HG03066 (cell line): ENCODE data around the gene CHCHD3.

Experiments used
- ATAC-seq: cut with Tn5 transposase; IDR thresholded peaks from one replicate; pipeline ENCODE4 v1.9.1; 2021; ENCODE audit warnings: low read depth; ENCODE audit not compliant: unreplicated experiment

The CHCHD3 gene

GRCh38 chr7:132871419-132871818, 210.5 kb downstream of the CHCHD3 start:
- peak; percentile 67 for ATAC-seq

DNA sequence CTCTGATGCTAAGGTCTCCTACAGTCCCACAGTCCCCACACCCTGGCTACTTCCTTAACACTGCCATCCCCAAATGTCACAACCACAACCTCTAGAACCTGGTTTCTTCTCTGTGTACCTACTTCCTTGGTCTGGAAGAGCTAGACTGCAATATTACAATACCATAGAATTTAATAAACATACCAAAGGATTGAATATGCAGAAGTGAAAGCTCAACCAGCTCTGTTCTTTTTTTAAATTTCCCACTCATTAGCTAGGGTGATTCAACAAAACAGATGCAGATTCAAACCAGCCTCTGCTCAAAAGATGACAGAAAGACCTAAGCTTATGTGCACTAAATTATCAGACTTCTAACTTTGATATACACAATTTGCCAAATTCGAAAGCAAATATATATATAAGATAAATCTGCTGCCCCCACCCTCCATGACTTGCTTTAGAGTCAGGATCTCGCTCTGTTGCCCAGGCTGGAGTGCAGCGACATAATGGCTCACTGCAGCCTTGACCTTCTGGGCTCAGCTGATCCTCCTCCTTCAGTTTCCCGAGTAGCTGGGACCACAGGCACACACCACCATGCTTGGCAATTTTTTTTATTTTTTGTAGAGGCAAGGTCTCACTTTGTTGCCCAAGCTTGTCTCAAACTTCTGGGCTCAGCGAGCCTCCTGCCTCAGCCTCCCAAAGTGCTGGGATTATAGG, 212.6 kb downstream of the CHCHD3 start:
- no peak for ATAC-seq

DNA sequence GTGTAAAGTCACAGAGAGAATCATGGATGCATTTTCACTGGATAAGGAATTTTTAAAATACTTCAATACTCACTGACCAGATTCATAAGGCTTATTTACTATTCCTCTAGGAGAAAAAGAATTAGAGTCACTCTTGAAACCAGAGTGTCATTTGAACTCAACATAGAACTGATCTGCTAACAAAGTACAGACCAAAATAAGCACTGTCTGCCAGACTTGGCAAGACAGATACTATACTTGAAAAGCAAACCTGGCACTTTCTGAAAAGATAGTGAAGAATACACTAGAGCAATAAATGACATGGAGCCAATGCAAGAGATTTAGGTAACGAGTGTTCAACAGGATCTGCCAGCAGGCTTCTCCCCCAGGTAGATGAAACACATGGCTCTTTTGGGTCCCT, 215.3 kb downstream of the CHCHD3 start:
- no peak for ATAC-seq

GRCh38 chr7:132866144-132866531, 215.8 kb downstream of the CHCHD3 start:
- no peak for ATAC-seq

- no peak for ATAC-seq
These were observed 216.3 kb downstream of the CHCHD3 start for GRCh38 chr7:132865366-132866143.

DNA sequence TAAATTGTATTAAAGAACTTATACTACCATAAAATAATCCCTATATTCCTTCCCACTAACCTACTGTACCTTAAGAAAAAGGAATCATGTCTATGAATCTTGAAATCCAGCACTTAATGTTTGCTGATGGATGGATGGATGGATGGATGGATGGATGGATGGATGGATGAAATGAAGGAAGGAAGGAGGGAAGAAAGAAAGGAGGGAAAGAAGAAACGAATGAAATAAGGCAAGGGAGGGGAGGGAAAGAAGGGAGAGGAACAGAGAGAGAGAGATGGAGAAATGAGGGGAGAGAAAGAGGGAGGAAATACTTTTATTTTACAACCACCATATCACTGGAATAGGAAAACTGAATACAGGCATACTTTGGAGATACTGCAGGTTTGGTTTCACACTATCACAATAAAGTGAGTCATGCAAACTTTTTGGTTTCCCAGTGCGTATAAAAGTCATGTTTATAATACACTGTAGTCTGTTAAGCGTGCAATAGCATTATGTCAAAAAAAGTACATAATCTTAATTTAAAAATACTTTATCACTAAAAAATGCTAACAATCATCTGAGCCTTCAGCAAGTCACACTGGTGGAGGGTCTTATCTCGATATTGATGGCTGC, 219.8 kb downstream of the CHCHD3 start:
- ATAC-seq = no peak

- ATAC-seq = no peak
These were observed 220.5 kb downstream of the CHCHD3 start for GRCh38 chr7:132861424-132861823.

DNA sequence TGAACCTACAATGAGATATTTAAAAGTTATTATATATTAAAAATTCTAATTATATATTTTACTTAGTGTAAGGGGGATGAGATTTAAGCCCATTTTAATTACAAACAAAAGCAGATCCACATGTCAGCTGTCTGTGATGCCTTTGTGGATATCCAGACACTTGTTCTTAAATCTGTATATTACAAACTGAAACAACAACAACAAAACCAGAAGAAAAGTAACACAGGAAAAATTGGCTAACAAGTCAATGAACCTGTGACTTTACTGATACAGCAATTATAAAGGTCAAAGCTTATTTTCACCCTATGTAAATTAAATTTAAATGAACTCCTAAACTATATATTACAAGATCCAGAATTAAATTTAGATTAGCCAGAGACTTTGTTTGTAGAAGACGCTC, 222.7 kb downstream of the CHCHD3 start:
- ATAC-seq = no peak

DNA sequence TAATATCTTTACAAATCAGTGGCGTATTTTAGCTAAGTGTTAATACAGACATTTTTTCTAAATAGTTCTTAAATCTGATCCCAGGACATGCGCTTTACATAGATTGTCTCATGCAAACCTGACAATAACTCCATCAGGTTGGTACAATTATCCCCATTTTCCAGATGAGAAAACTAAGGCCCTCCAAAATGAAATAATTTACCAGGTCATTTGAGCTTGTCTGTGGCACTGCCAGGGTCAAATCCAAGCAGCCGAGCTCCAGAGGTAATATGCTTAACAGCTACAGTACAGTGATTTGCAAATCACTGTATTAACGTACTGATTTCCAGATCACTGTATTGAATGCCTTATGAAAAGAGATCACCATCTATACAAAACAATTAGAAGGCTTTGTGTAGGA, 223.1 kb downstream of the CHCHD3 start:
- no peak for ATAC-seq

GRCh38 chr7:132858251-132858650, 223.6 kb downstream of the CHCHD3 start:
- ATAC-seq = no peak

DNA sequence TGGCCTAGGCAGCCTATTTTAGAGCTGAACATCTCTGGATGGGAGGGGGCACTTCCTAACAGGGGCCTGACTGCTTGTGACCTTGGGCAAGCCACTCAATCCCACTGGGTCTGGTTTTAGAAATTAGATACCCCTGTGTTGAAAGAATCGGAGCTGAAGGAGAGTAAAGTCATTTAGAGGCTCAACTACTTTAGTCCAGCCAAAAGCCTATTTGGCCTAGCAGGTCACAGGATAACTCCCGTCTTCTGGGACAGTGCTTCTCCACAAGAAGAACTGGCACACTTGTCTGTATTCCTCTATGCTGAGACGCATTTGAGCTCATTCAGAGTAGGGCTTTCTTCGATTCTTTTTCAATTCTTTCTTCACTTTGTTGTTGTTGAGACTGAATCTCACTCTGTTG, 224.2 kb downstream of the CHCHD3 start:
- no peak for ATAC-seq

DNA sequence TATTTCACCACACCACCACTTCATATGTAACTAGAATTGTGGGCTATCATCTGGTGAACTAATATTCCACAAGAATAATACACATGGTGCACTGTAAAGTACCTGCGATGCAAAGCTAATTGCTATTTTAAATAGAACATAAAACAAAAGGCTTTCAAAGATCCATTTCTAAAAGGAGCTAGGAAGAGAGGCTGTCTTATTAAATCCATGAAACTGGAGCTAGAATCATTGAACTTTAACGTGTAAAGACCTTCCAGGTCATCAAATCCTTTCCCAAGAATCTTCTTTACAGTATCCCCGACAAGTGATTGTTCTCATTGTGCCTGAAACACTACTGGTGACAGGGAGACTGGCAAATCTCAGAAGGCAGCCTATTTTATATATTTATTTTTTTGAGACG, 224.9 kb downstream of the CHCHD3 start:
- ATAC-seq = no peak

DNA sequence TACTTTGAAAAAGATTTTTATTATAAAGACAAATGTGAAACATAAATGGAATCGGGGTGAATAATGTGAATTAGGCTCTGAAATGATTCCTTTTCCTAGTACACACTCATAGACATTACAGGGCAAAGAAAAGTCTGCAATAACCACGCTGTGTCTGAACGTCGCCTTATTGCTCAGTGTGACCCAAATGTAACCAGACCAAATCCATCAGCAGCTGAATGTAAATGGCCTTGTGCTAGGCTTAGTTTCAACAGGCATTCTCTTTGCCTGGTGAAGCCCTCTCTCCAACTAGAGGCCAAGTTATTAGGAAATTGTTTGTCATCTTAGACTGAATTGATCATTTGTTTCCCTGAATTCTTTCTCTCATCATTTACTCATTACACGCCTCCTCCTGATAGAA, 225.5 kb downstream of the CHCHD3 start:
- no peak for ATAC-seq

DNA sequence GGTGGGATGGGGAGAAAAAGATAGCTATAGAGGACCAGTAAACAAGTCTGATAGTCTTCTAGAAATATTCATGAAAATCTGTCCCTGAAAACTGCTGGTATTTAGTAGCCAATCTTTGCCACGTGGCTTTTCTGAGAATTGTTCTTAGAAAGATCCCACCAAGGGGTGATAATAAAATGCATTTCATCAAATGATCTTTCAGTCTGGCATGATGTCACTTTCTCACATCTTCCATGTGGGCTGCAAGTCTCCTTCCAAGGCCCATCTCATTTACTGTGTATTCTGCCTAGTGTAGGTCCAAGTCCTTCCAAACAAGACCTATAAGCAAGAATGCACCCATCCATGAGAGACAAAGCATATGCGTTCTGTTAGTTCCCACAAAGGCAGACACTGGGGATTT, 226.0 kb downstream of the CHCHD3 start:
- ATAC-seq = no peak

GRCh38 chr7:132854238-132854637, 227.7 kb downstream of the CHCHD3 start:
- ATAC-seq = no peak

- ATAC-seq = no peak
These were observed 234.5 kb downstream of the CHCHD3 start for GRCh38 chr7:132847376-132847775.

- no peak for ATAC-seq
These were observed 235.8 kb downstream of the CHCHD3 start for GRCh38 chr7:132846086-132846485.

DNA sequence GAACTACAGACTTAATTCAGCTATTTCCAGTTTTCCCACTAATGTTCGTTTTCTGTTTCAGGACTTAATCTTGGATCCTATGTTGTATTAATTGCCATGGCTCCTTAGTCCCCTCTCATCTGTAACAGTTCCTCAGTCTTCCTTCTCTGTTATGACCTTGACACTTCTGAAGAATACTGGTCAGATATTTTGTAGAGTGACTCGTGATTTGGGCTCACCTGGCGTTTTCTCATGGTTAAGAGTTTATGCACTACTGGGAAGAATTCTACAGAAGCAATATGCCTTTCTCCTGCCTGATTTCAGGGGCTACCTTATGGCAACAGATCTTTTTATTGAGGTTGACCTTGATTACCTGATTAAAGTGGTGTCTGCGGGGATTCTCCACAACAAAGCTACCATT, 239.4 kb downstream of the CHCHD3 start:
- no peak for ATAC-seq

DNA sequence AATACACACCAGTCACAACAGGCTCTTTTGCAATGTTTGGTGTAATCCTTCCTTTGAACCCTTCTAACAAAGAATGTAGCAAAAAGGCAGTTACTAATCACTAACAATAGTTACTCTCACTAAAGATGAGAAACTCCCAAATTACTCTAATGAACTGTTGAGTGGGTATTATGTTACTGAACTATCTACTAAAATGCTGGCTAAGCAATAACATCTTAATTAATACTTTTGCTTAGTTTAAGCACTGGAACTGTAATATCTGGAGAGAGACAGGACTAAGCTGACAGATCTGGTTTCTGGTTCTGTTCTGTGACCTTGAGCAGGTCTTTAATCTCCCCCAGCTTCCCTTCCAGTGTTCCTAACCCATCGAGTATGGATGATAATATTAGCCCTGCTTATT, 241.7 kb downstream of the CHCHD3 start:
- no peak for ATAC-seq

- no peak for ATAC-seq
These were observed 243.6 kb downstream of the CHCHD3 start for GRCh38 chr7:132838313-132838712.

DNA sequence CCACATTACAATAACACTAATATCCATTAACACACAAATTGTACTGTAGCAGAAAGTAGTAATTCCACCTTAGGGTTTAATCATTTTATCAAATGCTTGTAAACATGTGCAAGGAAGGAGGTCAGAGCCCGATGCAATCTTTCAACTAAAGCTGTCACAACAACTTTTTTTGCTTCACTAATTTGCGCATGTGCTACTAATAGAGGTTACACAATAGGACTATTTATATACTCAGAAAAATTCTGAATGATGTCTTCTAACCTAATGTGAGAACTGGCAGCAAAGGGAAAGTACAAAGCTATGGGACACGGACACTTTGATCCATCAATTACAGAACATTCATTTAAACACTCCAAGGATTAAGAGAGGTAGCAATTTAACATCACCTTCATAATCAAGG, 244.4 kb downstream of the CHCHD3 start:
- no peak for ATAC-seq

DNA sequence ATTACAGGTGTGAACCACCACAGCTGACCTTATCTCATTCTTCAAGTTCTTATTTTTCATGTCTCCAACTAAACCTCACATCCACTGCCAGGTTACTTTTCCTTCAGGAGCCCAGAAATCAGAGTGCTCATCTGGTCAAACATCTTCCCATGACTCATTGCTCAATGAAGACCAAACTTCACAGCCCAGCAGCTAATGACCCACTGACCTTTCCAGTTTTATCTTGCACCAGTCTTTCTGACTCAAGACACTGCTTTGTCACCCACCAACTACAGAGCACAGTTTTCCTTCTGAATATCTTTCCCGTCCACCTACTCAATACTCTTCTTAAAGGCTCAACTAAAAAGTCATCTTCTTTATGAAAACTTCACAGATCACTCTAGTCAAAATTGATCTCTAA, 245.1 kb downstream of the CHCHD3 start:
- ATAC-seq = no peak
